Measurements from ENCODE around the gene FANCG.

Gene FANCG

DNA sequence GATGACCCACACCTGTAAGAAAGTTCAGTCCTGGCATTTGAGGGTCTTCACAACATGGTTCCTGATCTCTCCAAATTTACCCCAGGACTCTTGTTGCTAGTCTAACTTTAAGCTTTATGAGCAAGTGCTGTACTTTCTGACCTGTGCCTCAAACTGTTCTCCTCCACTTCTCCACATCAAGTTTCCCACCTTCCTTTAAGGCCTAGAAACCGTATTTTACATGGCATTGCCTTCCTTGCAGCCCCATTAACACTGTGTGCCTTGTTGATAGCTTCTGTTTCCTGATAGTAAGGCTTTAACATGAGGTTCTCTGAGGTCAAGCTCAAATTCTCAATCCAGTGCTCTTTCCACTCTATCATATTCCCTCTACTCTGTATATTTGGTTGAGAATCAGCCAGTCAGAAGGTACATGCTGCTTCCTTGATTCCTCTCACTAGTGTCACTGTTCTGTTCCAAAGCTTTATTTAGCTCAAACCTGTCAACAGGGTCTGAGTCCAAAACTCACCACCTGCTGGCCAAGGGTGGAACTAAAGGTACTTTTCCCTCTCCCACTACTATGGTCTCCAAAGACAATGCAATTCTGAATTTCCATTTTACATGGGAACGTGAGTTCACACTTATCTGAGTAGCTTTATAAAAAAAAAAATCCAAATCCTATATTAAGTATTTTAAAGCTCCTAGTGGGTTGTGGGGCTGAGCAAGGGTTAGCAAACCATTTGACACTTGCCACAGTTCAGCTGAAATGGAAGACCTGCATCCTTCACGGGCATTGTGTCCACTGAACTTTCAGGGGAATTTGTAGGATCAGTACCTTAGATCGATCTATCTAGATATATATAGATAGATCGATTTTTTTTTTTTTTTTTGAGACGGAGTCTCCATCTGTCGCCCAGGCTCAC, 28.4 kb downstream of the FANCG start:
- TF ChIP-seq, protein P1, sequence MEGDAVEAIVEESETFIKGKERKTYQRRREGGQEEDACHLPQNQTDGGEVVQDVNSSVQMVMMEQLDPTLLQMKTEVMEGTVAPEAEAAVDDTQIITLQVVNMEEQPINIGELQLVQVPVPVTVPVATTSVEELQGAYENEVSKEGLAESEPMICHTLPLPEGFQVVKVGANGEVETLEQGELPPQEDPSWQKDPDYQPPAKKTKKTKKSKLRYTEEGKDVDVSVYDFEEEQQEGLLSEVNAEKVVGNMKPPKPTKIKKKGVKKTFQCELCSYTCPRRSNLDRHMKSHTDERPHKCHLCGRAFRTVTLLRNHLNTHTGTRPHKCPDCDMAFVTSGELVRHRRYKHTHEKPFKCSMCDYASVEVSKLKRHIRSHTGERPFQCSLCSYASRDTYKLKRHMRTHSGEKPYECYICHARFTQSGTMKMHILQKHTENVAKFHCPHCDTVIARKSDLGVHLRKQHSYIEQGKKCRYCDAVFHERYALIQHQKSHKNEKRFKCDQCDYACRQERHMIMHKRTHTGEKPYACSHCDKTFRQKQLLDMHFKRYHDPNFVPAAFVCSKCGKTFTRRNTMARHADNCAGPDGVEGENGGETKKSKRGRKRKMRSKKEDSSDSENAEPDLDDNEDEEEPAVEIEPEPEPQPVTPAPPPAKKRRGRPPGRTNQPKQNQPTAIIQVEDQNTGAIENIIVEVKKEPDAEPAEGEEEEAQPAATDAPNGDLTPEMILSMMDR (conservative IDR thresholded peaks at IDR 0.05; ENCODE audit: low read length), result peak; percentile 69
- DNase-seq (ENCODE audit: low read depth), result peak; percentile 30
- no peak overlapping the region for H3K4me3 ChIP-seq (ENCODE audit: low read length)

DNA sequence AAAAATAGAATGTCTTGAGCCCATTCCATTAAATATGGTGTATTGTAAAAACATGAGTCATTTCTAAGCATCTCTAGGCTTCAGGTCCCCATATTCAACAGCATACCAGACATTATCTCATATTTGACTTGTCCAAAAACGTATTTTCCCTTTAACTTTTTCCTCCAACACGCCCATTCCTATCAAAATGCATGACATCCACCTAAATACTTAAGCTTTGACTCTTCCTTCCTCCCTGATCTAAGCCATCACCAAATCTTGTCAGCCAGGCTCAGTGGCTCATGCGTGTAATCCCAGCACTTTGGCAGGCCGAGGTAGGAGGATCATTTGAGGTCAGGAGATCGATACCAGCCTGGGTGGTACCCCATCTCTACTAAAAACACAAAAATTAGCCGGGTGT, 31.2 kb downstream of the FANCG start:
- H3K4me3 ChIP-seq (ENCODE audit: low read length), result no peak overlapping the region
- no peak for DNase-seq (ENCODE audit: low read depth)
- TF ChIP-seq, protein P1 (conservative IDR thresholded peaks at IDR 0.05; ENCODE audit: low read length), result no peak

DNA sequence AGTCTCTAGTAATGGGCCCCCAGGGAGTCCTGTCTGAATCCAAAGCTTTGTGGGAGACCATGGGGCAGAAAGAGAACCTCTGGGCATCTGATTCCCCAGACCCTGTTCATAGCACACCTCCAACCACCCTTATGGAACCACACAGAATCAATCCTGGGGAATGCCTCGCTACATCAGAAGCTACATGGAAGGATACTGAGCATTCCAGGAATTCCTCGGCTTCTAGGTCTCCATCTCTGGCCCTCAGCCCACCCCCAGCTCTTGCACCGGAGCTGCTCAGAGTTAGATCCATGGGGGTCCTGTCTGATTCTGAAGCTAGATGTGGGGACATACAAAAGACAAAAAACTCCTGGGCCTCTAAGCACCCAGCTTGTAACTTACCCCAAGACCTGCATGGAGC, 35.7 kb downstream of the FANCG start:
- TF ChIP-seq, protein P1 (conservative IDR thresholded peaks at IDR 0.05; ENCODE audit: low read length), result no peak
- DNase-seq (ENCODE audit: low read depth), result peak; percentile 18

DNA sequence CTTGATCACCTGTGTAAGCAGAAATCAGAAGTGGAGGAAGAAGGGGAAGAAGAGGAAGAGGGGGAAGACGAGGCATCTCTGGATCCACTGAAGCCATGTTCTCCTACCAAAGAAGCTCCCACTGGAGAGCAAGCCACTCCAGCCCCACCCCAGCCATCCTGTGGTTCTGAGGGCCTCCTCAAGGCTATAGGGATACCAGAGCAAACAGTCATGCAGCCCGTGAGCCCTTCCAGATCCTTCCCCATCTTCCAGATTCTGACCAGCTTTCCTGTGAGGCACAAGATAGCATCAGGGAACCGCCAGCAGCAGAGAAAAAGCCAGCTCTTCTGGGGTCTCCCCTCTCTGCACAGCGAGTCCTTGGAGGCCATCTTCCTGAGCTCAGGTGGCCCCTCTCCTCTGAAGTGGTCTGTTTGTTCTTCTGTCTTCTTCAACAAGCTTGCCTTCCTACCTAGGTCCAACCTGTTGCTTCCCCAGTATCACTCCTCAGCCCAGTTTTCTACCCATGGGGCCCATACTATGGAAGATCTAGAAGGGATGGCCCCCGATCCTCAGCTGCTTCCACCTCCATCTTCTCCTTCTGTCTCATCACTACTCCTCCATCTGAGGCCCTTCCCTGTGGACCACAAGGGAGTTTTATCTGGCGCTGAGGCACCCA, 36.7 kb downstream of the FANCG start:
- no peak overlapping the region for H3K4me3 ChIP-seq (ENCODE audit: low read length)
- TF ChIP-seq, protein P1 (conservative IDR thresholded peaks at IDR 0.05; ENCODE audit: low read length), result no peak
- DNase-seq (ENCODE audit: low read depth), result no peak

More for the DNA sequence above, 35.7 kb downstream of the FANCG start:
- H3K4me3 ChIP-seq (ENCODE audit: low read length), result no peak overlapping the region

DNA sequence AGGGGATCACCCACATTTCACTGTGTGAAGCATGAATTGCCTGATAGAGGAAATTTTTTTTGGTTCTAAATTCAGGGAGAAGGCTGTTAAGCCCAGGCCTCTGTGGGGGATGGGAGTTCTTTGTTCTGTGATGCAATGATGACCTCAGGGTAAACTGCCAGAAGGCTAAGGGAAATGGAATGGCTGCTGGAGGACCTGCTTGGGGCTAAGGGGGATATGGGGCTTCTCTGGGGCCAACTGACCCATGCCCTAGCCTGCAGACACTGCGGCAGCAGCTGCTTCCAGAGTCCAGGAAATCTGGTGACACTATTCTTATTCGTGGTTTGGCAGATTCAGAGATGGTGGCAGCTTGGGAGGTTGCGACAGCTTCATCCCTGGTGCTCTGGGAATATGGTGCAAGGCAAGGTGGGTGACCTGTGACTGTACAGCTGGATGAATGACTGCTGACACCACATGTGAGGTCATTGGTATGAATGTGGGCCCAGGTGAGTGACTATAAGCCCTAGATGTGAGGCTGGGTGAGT, 37.6 kb downstream of the FANCG start:
- TF ChIP-seq, protein P1 (conservative IDR thresholded peaks at IDR 0.05; ENCODE audit: low read length), result no peak
- peak; percentile 41 for DNase-seq (ENCODE audit: low read depth)
- no peak overlapping the region for H3K4me3 ChIP-seq (ENCODE audit: low read length)

DNA sequence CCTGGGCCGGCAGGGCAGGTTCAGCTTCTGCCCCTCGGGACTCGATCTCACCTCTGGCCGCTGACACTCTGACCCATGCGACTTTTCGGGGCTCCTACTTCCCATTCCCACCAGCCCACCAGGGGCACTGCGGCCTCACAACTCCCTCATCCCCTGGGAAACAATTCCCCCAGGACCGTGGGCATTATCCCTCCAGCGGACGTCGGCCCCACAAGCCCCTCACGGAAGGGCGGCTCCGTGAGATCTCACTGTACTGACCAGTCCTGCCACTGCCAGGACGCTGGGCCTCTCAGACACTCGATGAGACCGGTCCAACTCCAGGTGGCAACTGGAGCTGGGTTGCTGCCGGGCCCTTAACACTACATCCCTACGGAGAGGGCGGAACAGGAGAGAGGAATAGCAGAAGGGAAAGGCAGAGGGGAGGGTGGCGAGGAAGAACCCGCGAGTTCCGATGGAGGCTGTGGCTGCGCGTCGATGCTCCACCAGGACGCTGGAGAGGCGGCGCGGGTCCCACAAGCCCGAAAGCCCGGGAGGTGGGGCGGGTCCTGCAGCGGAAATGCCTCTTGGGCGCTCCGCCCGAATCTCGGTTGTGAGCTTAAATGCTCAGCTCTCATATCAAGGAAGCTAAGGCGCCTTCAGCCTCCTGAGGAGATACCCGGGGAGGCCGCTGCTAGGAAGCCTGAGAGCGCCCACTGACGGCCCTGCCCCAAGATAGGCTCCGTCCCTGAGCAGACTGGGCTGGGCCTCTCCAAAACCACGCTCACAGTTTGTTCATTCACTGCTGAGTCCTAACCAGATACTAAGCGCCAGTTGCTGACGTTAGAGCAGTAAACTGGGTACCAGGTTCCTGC, 43.7 kb downstream of the FANCG start:
- DNase-seq (ENCODE audit: low read depth), result peak; percentile 52
- TF ChIP-seq, protein P1 (conservative IDR thresholded peaks at IDR 0.05; ENCODE audit: low read length), result no peak
- H3K4me3 ChIP-seq (ENCODE audit: low read length), result peak overlapping the region; percentile 43
